H4 (cell line): Measurements from ENCODE around the gene NCOA3. TPM values are rescaled to one million over a fixed set of nuclear protein-coding genes. Genes with fewer than 3 reads are reported as not detected.

ENCODE experiments used
- DNase-seq: peaks from one replicate; pipeline ENCODE4 v3.0.0-alpha.2; 2015; ENCODE audit warnings: low spot score
- total RNA-seq: library from RNA; depleted of rRNA; stranded (reverse); fragments of >200 nt; shearing (Covaris generic); gene quantifications from 2 replicates; pipeline ENCODE4 v1.2.3, GENCODE V29; 2014; rRNA removed

Gene NCOA3
- total RNA-seq, 1 experiment from 2014 or later: 12.3 TPM

DNA sequence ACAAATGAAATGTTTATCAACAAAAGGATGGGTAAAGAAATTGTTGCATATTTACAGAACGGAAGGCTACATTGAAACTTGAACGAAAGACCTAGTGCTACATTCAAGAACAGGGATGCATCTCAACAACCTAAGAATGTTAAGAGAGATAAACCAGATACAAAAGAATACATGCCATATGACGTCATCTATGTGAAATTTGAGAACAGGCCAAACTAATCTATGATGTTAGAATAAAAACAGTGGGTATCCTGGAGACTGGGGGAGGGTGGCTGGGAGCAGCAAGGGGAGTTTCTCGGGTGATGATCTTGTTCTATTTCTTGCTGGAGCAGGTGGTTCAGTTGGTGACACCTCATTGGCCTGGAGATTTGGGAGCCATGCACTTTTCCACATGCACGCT is 202.1 kb downstream of the NCOA3 start:
- no peak for DNase-seq

DNA sequence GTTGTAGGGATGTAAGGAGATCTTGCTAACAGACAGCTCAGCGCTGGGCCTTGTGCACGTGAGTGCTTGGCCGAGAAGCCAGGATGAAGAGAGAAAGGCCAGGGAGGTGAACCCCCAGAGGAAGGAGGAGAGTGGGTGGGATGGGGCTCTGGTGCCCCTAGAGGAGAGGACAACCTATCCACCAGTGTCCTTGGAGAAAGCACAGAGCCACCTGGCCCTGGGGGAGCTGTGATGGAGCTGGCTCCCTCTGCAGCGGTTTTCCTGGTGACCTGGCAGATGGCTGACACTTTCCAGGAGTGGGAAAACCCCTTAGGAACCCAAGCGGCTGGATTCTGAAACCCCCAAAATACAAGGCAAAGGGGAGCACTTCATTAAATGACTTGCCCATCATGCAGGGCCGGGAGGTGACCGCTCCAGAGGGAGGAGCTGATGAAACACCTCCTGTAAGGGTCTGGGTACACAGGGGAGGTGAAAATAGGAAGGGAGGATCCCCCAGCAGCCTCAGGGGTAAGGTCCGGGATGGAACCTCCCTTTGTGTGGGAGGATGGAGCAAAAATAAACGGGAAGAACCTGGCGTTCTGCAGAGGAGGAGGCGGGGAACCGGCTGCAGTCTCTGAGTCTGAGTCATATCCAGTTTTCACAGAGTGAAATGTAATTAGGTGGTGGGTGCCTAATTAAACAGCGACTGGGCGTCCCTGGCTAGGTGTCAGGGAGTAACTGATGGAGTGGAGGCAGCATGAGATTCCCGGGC is 203.2 kb downstream of the NCOA3 start:
- DNase-seq: no peak

DNA sequence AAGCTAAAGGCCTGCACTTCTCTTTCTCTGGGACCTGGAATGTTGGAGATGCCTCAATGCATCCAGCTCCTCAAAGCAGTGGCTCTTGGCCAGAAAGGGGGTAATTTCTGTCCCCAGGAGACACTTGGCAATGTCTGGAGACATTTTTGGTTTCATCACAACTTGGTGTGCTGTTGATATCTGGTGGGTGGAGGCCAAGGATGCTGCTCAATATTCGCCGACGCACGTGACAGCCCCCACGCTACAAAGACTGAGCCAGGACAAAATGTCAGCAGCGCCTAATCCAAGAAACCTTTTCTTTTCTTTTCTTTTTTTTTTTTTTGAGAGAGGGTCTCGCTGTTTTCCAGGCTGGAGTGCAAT is 203.8 kb downstream of the NCOA3 start:
- DNase-seq: no peak

DNA sequence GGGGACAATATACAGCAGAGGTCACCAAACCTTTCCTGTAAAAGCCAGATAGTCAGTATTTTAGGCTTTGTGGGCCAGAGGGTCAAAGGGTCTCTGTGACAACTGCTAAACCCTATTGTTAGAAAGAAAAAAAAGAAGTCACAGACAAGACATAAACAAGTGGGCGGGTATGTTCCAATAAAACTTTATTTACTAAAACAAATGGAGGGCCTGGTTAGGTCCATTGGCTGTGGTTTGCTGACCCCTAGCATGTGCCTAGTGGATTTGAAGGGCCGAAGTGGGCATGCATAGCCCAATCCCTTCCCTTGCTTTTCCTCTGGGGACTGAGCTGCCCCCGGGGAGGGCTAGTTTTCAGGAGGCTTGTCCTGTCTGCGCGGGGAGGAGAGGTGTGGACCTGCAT is 204.7 kb downstream of the NCOA3 start:
- DNase-seq: no peak

Other genes starting within 250 kb of the NCOA3 start
- gene ZMYND8, start 145.2 kb upstream of the NCOA3 start, total RNA-seq: 9.0 and 11.7 TPM in 2 replicates